Measurements from ENCODE around the gene ARID1B.

ARID1B gene

DNA sequence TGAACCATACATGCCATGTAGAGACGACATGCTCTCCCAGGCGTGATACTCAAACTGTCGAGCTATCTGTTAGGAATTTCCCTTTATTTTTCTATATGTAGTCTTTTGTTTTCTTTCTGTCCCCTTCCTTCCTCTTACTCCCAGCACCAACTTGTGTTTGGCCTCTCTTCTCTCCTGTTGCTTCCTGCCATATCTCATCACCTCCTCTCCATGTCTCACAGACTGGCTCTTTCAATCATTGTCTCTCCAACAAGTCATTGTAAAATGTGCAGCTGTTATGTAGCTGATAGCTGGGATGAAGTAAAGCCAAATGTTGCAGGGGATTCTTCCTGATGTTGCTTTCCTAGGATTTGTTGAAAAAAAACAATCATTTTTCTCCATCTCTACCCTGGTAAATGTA is 311.7 kb downstream of the ARID1B start:
- DNase-seq, result no peak

DNA sequence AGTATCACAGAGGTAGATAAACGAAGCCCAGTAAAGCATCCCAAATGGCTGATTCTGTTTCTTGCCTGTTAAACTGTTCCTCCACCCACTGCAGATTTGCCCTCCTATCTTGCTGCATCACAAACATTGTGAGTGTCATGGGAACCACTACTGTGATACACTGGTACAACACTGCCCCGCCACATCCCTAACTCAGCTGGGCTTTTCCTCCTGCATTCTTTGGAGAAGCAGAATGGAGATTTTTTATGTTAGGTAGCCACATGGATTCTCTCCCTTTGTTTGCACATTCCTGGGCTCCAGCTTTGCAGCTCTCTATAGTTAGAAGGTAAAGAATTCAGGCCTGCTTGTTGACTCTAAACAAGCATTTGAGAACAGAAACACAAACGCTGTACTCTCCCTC is 312.1 kb downstream of the ARID1B start:
- DNase-seq, result no peak

DNA sequence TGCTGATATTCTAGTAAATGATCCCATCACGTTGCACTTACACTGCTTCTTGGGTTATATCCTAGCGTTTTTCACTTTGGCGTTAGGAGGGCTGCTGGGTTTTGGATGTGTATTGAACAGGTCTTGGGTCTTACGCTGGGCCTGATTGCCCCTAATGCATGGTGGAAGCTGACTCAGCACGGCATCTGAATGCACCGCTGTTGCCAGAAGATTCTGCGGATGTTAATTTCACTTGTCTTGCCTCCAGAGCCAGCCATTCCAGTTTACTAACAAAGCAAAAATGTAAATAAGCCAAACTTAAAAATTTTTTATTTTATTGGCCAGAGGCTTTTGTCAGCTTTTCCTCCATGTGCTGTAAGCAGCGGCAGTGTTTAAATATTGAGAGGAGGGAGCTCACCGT is 312.7 kb downstream of the ARID1B start:
- DNase-seq, result no peak

DNA sequence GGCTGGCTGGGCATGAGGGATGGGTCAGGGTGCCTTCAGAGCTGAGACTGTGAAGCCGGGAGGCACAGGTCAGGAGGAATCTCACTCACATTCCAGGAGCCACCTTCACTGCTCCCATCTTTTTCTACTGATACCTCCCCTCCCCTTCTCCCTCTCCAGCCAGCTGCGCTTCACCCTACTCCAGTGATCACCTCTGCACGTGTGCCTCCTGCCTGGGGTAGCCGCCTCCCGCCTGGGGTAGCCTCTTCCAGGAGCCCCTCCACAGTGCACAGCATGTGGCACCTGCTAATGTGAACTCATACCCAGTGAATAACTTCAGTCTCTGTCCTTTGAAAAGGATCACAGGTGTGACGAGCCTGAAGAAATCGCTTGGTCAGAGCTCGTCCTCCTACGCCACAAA is 313.6 kb downstream of the ARID1B start:
- no peak for DNase-seq

DNA sequence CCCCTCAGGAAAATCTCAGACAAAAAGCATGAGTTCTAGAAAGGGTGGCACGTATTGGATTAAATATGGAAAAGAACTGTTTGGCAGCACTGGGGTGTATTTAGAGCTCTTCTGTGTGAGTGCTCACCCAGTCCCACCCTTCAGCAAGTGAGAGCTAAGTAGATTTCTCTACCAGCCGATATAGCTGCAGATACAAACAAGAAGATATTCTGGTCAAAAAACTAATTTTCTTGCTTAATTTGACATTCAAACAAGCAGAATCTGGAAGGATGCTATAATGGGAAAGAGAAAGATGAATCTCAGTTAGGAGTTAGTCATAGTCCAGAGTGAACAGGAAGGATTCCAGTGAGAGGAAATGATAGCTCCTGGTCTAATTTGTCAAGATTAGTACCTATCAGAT is 314.1 kb downstream of the ARID1B start:
- DNase-seq, result no peak

DNA sequence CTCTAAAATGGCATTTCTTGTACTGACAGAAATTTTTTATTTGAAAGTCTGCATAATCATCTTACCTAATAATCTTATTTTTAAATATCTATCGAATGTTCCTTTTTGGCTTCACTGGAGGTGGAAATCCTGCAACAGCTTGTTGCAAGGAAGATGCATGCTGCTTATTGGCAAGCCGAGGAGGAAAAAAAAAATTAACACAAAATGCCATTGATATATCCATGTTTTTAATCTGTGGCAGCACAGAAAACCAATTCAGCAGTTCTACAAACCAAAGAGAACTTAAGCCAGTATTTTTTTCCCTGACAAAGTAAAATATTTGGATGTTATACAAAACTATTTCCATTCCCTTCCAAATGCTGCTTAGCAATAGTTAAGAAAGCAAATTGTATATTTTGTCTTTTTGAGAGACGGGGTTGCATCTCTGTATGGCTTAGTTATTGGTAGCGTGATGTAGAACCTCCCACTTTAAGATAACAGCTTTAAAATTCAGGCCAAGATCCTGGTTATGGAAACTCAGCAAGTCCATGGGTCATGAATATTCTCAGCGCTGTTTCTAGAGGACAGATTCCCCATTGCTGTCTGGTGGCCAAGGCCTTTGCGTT is 314.8 kb downstream of the ARID1B start:
- no peak for DNase-seq

DNA sequence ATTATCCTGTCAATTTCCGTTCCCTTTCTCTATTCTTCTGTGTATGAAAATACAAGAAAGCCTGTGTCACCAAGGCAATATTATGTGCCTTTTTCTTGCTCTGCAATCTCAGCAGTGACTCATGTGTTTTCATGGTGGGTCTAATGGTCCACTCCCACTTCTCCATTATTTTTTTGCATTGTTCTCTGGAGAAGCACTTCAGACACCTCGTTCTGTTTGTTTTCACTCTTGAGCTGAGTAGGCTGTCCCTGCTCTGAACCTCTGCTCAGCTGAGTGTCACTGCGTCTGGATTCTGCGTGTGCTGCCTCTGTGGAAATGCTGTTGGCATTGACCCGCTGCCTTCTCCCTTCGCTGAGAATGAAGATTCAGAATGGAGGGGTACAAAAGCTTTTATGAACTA is 315.6 kb downstream of the ARID1B start:
- no peak for DNase-seq

DNA sequence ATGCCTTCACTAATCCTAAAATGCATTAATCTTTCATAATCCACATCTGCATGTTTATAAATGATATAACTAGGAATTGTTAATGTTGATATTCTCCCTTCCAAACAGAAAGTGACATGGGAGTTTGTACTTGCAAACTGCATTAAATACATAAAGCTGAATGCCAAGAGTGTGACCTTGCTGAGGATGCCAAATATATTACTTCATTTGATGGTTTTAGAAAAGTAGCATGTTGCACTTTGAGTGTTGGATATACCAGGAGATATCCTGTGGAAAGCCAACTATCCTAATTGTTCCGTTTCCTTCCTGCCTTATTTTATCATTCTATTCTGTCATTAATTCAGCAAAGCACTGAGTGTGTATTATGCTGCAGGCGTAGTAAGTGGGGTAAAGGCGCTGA is 316.4 kb downstream of the ARID1B start:
- DNase-seq, result no peak

DNA sequence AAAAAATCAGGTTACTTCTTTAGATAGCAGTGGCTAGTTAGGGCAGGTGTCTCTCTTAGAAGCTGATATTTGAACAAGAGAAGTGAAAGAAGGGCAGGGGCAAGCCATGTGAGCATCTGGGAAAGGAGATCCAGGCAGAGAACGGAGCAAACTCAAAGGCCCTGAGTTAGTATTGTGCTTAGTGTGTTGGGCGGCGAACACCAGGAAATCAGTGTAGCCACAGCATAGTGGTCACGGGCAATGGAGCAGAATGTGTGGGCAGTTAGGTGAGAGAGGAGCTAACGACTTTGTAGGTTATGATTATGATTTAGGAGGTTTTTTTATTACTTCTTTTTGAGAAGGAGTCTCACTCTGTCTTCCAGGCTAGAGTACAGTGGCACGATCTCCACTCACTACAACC is 316.9 kb downstream of the ARID1B start:
- no peak for DNase-seq

DNA sequence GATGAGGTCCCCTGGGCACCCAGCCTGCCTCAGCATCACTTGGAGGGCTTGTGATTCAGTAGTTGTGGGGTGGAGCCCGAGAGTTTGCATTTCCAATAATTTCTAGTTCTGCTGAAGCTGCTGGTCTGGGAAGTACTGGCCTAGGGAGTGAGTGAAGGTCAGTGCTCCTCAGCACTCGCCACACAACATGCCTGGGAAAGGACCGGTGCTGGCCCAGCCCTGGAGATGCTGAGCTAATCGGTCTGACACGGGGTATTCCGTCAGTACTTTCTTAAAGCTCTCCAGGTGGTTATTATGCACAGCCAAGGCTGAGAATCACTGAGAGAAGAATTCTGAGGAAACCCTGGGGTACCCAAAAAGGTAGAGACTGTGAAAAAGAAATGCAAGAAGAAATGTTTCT is 317.9 kb downstream of the ARID1B start:
- DNase-seq, result no peak

DNA sequence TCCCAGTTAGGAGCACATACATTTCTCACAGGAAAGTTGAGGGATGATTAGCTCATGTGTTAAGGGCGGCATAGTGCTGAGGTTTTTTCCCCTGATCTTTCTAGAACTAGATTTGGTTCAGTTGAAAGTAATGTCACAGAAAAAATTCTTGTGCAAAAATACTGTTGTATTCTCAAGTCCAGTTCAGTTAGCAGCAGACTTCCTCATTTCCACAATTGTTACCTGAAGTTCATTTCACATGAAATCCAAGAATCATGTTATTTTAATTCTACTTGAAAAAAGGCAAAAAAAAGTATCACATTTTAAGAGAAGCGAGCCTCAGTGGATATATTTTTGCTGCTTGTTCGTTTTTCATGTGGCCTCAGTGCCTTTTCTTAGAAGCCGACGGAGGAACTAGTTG is 318.4 kb downstream of the ARID1B start:
- no peak for DNase-seq

DNA sequence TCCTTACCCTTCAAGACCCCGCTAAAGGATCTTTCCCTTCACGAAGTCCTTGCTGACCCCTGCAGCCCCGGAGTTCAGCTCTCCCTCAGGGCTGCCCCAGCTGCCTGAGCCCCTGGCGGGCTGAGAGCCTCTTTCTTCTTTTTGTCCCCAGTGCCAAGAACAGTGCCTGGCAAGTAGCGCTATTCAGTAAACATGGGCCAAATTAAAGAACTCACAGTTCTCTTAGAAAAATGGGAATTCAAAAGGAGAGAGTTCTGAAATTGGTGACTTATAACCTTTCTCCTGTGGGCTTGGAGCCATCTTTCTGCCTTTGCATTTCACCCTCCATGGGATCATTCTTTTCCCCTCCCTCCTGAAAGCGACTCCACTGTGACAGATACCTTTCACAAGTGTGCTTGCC is 318.9 kb downstream of the ARID1B start:
- DNase-seq, result no peak

DNA sequence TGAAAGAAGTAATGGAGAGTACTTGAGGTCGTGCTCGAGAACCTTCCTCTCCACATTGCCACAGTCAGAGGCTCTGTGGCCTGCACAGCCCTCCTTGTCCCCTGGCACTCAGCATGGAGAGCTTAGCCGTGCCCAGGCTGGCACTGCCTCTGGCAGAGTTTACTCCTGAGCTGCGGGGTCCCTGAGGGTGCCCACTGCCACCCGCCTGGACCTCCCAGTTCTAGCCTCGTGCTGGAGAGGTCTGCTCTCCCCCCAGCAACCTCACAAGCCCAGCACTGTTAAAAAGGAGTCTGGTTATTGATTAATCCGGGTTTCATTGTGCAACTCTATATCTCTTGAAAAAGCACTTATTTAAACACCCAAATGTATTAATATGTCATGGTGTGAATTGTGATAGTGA is 319.3 kb downstream of the ARID1B start:
- DNase-seq, result no peak

DNA sequence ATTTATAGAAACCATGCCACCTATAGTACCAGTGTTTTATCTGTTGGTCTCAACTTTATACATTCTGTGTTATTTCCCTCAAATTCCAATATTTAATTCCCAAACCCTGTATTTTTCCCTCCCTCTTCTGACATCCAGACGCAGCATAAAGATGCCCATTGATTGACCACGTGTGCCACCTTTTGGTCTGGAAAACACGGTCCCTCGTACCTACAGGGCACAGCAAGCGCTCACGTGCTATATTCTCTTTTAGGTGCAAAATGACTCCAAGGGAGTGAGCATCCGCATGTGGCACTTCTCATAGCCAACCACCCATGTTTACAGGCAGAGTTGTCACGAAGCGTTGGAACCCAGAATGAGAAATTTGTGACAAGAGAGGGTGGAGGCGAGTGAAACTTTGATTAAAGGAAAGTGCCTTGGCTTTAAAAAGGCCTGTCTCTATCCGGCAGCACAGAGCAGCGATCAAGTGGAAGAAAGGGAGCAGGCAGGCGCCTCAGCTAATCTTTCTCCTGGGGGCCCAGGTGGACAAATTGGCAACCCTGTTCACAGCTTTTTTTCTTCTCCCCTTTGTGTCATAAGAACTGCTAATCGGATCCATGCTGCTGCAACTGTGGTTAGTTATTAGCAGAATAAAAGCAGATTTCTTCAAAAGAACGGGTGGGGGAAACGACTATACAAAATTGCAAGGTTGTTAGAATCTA is 320.2 kb downstream of the ARID1B start:
- no peak for DNase-seq

DNA sequence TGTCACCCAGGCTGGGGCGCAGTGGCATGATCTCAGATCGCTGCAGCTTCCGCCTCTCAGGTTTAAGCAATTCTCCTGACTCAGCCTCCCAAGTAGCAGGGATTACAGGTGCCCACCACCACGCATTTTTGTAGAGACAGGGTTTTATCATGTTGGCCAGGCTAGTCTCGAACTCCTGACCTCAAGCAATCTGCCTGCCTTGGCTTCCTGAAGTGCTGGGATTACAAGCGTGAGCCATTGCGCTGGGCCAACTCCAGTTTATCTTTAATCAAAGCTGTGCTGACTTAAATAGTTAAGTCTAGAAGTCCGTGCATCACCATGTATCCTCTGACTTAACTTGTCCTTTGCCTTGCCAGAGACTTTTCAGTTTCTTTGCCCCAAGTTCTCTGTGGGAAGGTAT is 321.8 kb downstream of the ARID1B start:
- no peak for DNase-seq

DNA sequence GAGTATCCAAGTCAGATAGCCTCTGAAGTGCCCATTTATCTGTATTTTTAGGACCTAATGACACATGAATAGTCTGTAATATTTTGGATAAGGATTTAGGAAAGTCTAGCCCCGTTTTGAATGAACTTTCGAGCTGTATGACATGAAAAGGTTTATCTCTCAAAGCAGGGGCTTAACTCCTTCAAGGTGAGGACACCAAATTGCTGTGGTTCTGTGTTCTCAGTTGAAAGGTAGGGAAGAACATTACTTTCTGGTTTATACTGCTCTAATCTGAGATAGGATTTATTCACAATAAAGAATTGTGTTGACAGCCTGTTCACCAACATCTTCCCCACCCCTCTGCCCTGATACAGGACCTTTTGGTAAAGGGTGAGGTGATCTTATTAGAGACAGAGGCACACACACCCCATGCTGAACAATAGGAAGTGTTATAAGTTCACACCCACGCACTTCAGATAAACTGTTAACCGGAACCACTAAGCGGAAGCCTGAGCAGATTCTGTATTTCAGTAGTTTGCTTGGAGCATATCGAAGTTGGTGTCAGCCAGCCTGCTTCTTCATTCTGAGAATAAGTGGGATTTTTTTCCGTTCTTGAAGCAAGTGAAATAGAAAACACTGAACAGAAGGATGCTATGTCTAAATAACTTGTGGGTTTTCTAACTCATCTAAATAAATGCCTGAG is 322.9 kb downstream of the ARID1B start:
- peak; percentile 91 for DNase-seq

DNA sequence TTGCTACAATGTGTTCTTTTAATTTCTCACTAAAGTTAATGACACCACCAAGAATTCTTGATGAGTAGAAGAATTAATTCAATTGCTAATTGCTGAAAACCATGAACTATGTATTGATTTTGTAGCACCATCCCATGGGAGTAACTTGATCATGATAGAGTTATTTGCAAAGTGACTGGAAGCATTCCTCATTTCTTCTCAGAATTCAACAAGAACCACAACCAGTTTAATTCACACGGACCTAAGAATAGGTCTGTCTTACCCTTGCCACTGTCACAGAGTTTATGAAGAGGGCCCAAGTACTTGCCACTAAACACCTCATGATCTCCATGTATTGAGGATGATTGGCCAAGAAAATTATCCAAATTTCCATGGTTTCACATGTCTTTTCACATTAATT is 324.0 kb downstream of the ARID1B start:
- no peak for DNase-seq

DNA sequence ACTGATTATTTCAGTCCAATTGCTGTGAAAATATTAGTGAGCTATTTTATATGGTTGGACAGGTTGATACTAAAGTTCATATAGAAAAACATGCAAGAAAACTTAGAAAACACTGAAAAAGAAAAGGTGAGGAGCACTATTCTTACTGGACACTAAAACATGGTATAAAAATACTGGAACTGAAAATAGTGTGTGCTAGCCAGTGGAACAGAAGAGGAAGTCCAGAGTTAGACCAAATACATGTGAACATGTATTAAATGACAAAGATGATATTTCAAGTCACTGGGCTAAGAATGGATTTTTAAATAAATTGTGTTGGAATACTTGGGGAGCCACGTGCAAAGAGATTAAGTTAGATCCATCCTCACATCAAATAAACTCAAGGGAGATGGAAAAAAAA is 327.6 kb downstream of the ARID1B start:
- no peak for DNase-seq

DNA sequence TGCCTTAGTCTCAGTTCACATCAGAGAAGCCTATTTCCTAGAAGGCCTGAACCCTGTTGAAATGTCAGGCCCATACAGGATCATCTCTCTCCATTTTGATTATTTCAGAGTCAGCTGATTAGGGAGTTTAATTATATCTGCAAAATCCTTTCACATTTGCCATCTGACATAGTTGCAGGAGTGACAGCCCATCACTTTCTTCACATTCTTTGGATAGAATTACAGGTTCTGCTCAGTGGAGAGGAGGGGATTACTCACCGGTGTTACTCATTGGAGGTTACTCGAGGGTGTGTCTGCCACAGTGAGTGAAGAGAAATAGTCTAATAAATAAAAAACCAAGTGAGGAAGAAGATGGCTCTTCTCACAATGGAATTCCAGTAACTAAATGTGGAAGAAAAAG is 329.3 kb downstream of the ARID1B start:
- peak; percentile 37 for DNase-seq

DNA sequence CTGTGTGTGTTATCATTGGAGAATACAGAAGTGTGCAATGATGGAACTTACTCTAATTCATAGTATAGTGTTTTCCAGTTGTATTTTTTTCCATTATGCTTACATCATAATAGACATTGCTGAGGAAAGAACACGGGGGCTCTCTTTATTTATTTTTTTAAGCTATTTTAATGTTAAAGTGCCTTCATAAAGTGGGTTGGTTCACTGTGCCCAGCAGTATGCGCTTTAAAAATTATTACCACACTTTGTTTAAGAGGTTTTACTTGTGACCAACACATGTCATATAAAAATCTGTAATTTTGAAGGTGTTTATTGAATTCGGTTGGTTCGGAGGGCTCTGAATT is 330.4 kb downstream of the ARID1B start:
- DNase-seq, result no peak

DNA sequence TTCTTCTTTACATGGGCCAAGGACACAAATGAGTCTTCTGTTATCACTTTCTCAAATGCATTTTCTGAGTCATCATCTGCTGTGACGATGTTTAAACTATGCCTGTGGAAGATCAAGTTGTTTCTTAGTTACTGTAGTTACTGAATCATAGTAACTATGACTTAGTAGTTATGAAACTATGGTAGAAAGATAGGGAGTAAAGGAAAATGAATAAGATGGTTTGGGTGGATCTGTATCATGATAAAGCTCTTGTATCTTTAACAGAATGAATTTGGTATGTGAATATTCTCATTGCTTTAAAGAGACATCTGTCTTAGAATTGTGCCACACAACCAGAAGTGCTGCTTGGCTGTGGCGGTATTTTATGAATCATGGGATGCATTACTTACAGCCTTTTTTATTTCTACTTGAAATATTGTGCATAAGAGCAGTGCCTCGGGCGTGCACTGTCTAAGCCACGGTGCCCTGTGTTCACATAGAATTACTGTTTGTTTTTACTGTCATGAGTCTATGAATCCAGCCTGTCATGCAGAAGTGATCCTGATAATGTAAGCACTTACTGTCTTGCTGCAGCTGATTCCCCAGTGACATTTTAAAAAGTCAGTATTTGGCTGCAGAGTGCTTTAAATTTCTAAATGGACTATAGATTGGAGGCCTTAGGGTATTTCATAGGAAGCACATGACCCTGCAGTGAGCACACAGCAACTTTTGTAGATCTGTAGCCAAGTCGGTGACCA is 330.9 kb downstream of the ARID1B start:
- DNase-seq, result peak; percentile 86

DNA sequence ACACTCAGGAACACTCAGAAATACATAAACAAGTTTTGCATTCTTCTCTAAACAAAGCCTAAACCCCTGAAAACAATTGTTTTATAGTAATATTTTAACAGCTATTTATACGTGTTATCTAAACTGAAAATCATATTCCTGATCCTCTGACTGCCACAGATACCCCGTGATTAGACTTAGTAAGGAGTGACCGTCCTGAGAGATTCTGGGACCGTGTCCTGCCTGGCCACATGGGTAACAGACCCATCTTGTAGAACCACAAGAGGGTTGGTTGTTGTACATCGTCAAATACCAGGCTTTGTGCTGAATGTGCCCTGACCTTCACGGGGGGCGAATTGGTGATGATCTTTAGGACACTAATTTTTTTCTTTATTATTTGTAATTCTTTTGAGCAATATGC is 331.7 kb downstream of the ARID1B start:
- no peak for DNase-seq

DNA sequence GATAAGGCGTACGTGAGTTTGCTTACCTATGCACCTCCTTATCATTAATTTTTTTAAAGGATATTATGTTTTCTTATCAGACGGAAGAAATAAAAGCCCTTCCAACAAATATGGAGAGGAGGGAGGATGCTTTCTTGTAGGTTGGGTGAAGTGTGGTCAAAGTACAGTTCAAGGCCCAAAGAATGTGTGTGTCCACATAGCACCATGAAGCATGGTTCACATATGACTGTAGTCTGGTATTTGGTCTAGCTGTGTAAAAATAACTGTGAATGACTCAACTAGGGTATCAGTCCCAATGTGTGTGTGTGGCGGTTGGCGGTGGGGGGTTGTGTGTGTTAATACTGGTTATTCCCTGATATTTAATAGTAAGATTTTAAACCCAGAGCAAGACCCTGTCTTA is 333.4 kb downstream of the ARID1B start:
- DNase-seq, result peak; percentile 32

DNA sequence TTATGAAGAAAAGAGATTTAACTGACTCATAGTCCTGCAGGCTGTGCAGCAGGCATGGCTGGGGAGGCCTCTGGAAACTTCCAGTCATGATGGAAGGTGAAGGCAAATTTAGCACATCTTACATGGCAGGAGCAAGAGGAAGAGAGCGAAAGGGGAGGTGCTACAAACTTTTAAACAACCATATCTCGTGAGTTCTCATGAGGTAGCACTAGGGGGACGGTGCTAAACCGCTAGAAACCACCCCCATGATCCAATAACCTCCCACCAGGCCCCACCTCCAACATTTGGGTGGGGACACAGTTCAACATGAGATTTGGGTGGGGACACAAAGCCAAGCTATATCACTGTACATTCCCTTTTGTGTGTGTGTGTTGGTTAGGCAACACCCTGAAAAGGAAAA is 336.2 kb downstream of the ARID1B start:
- no peak for DNase-seq

Measured in activated CD4-positive, alpha-beta T cell treated with anti-CD3 and anti-CD28 coated beads, Interleukin-2, amount 50 U/mL, for 16 hours (primary cell).